ENCODE data around the gene TBC1D5.

- no peak for TF ChIP-seq EZH2 (IDR thresholded peaks at IDR 0.05)
- TF ChIP-seq CTCF (IDR thresholded peaks at IDR 0.05), result no peak
These were observed 190.5 kb downstream of the TBC1D5 start for GRCh38 chr3:17551895-17552294.

All from neural progenitor cell (in vitro differentiated cells).